Cardiac fibroblast (primary cell): Measurements from ENCODE around the gene PPP1R12A.
"Not testable (repeated sequence)": the region's sequence is repeated elsewhere in the genome, so short reads cannot be mapped to it uniquely, and the experiment has no call there.

Experiments
- DNase-seq, 2 donors: peaks; one replicate each; pipeline versions ENCODE4 v3.0.0 to v3.0.0-alpha.2; 2010; ENCODE audit warnings: low read depth in 2 of 2
- H3K4me3 ChIP-seq, 2 donors: replicated peaks in 1 of 2; 1 replicate in 1 of 2; 2 replicates in 1 of 2; pipeline ENCODE4 v1.5.1; 2011; ENCODE audit warnings: low read depth in 2 of 2, low read length in 2 of 2, mild to moderate bottlenecking in 2 of 2, moderate library complexity in 1 of 2
- CTCF ChIP-seq: IDR thresholded peaks from one replicate; pipeline ENCODE4 v1.5.1; 2011; ENCODE audit warnings: low read depth, mild to moderate bottlenecking, low read length, inconsistent platforms

PPP1R12A gene

DNA sequence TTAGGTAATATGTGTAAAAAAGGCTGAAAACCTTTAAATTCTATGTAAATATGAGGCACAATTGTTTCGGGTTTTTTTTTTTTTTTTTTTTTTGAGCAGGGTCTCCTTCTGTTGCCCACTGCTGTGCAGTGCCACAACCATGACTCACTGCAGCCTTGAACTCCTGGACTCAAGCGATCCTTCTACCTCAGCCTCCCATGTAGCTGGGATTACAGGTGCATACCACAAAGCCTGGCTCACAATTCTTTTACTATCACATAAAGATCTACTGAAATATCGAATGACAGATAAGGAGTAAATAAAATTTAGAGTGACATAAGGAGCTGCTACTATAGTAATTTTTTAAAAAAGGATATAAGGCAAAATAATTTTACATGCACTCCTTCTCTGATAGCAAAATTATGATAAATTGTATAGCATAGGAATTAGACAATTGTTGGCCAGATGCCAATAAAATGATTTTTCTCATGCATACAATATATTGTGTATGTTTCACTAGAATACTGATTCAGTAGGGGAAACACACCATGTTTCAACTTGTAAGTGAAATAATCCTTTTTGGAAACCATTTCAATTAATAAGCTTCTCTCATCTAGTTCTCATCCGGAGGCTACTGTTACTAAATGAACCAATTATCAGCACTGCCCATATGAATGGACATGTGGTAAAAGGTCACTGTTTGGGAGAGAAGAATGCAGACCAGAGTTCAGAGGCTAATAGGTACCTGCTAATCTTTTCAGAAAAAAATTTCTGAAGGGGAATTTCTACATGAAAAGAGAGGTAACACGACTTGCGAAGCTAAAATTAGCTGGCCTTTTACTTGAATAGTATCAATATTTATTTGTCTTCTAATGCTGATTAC lies 108.4 kb downstream of the PPP1R12A start:
- no peak overlapping the region for H3K4me3 ChIP-seq
- DNase-seq = no peak
- TF ChIP-seq CTCF = no peak

- TF ChIP-seq CTCF = no peak
- H3K4me3 ChIP-seq = no peak overlapping the region
- no peak for DNase-seq
Observed at GRCh38 chr12:79822475-79822874, 112.4 kb downstream of the PPP1R12A start.

GRCh38 chr12:79818856-79819255 lies 116.0 kb downstream of the PPP1R12A start:
- peak; percentile 40 to 72 for DNase-seq
- TF ChIP-seq CTCF = no peak
- H3K4me3 ChIP-seq = no peak overlapping the region

GRCh38 chr12:79784366-79785065 lies 150.4 kb downstream of the PPP1R12A start:
- not testable (repeated sequence) for H3K4me3 ChIP-seq
- peak in 1 of 2 donors; percentile 63 for DNase-seq

GRCh38 chr12:79782172-79782900 lies 152.6 kb downstream of the PPP1R12A start:
- TF ChIP-seq CTCF = no peak
- peak; percentile 45 to 68 for DNase-seq
- no peak overlapping the region for H3K4me3 ChIP-seq

DNA sequence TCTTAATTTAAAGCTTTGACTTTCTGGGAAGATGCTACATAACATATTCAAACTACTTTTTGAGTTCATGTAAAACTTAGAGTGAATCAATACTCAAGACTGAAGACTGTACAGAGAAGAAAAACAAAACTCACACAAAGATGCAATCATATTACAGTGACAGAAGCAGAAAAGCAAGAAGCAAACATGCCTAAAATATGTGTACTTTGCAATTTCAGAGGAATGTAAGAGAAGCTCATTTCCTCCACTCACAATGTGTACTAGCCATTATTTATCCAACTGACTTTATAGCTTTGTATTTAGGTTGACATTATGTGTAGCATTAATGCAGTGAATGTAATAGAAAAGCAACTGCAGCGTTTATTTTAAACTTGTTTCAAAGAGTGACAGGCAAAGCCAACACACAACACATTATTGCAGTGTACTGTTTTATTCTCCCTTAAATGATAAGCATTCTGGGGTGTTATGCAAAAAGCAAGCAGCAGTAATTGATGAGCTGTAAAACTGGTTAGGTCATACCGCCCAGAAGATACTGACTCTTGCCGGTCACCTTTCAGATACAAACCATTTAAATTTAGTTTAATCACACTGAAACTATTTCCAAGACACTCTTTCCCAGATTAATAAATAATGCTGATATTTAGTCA lies 156.0 kb downstream of the PPP1R12A start:
- no peak for DNase-seq
- H3K4me3 ChIP-seq = no peak overlapping the region
- TF ChIP-seq CTCF = no peak
